ENCODE results near the gene CDYL.

Gene CDYL

GRCh38 chr6:4774296-4774695 is 1.9 kb upstream of the CDYL start:
- in situ Hi-C loops (cut with MboI; ENCODE audit: low sequenced_read_pairs): no loop called here

GRCh38 chr6:4774715-4775493 is 1.3 kb upstream of the CDYL start:
- in situ Hi-C loops (cut with MboI; ENCODE audit: low sequenced_read_pairs): no loop called here

GRCh38 chr6:4775494-4776130 is 592 bp upstream of the CDYL start:
- in situ Hi-C loops (cut with MboI; ENCODE audit: low sequenced_read_pairs): no loop called here

GRCh38 chr6:4776493-4777393 is 539 bp downstream of the CDYL start:
- in situ Hi-C loops (cut with MboI; ENCODE audit: low sequenced_read_pairs): no loop called here

GRCh38 chr6:4777394-4777935 is 1.3 kb downstream of the CDYL start:
- in situ Hi-C loops (cut with MboI; ENCODE audit: low sequenced_read_pairs): no loop called here

- in situ Hi-C loops (cut with MboI; ENCODE audit: low sequenced_read_pairs): no loop called here
Measured at GRCh38 chr6:4778086-4778485, 1.9 kb downstream of the CDYL start.

- in situ Hi-C loops (cut with MboI; ENCODE audit: low sequenced_read_pairs): no loop called here
Measured at GRCh38 chr6:4780360-4780812, 4.2 kb downstream of the CDYL start.

- in situ Hi-C loops (cut with MboI; ENCODE audit: low sequenced_read_pairs): no loop called here
Measured at GRCh38 chr6:4781426-4781825, 5.2 kb downstream of the CDYL start.

GRCh38 chr6:4781967-4782575 is 5.9 kb downstream of the CDYL start:
- in situ Hi-C loops (cut with MboI; ENCODE audit: low sequenced_read_pairs): no loop called here

GRCh38 chr6:4786996-4787395 is 10.8 kb downstream of the CDYL start:
- in situ Hi-C loops (cut with MboI; ENCODE audit: low sequenced_read_pairs): no loop called here

GRCh38 chr6:4788482-4788881 is 12.3 kb downstream of the CDYL start:
- in situ Hi-C loops (cut with MboI; ENCODE audit: low sequenced_read_pairs): no loop called here

- in situ Hi-C loops (cut with MboI; ENCODE audit: low sequenced_read_pairs): no loop called here
Measured at GRCh38 chr6:4788953-4789584, 12.9 kb downstream of the CDYL start.

GRCh38 chr6:4790158-4790899 is 14.1 kb downstream of the CDYL start:
- in situ Hi-C loops (cut with MboI; ENCODE audit: low sequenced_read_pairs): no loop called here

- in situ Hi-C loops (cut with MboI; ENCODE audit: low sequenced_read_pairs): no loop called here
Measured at GRCh38 chr6:4794140-4794707, 18.0 kb downstream of the CDYL start.

- in situ Hi-C loops (cut with MboI; ENCODE audit: low sequenced_read_pairs): no loop called here
Measured at GRCh38 chr6:4797587-4797986, 21.4 kb downstream of the CDYL start.

- in situ Hi-C loops (cut with MboI; ENCODE audit: low sequenced_read_pairs): no loop called here
Measured at GRCh38 chr6:4799912-4800311, 23.7 kb downstream of the CDYL start.

- in situ Hi-C loops (cut with MboI; ENCODE audit: low sequenced_read_pairs): no loop called here
Measured at GRCh38 chr6:4800662-4801061, 24.5 kb downstream of the CDYL start.

GRCh38 chr6:4801491-4802110 is 25.4 kb downstream of the CDYL start:
- in situ Hi-C loops (cut with MboI; ENCODE audit: low sequenced_read_pairs): no loop called here

Data from hTERT RPE-1 (cell line).